Mesendoderm (in vitro differentiated cells): ENCODE data around the gene IFNGR1.
"Not testable (repeated sequence)": the region's sequence is repeated elsewhere in the genome, so short reads cannot be mapped to it uniquely, and the experiment has no call there.

ENCODE experiments used
- DNase-seq: peaks from one replicate; pipeline ENCODE4 v3.0.0; 2013
- H2AK5ac ChIP-seq: 2 replicates; pipeline ENCODE4 v1.6.1; 2013; ENCODE audit warnings: low read length, inconsistent platforms
- H2BK120ac ChIP-seq: 2 replicates; pipeline ENCODE4 v1.6.1; 2013; ENCODE audit warnings: low read depth, mild to moderate bottlenecking, low read length, moderate library complexity, mixed read lengths
- H2BK15ac ChIP-seq: replicated peaks from 2 replicates; pipeline ENCODE4 v1.6.1; 2013; ENCODE audit warnings: low read depth, mild to moderate bottlenecking, moderate library complexity
- H2BK5ac ChIP-seq: 2 replicates; pipeline ENCODE4 v1.6.1; 2013; ENCODE audit warnings: low read length, inconsistent platforms
- H3K18ac ChIP-seq: 2 replicates; pipeline ENCODE4 v1.6.1; 2013; ENCODE audit warnings: mild to moderate bottlenecking, low read length, mixed read lengths
- H3K23ac ChIP-seq: one replicate; pipeline ENCODE4 v1.6.1; 2013; ENCODE audit warnings: low read length
- H3K27ac ChIP-seq: 2 replicates; pipeline ENCODE4 v1.5.1; 2013; ENCODE audit warnings: low read depth, mild to moderate bottlenecking, inconsistent platforms, low read length, moderate library complexity
- H3K27me3 ChIP-seq: 2 replicates; pipeline ENCODE4 v1.6.1; 2013; ENCODE audit warnings: low read length, control low read depth, mild to moderate bottlenecking, inconsistent platforms; ENCODE audit not compliant: insufficient read depth, poor library complexity
- H3K36me3 ChIP-seq: 2 replicates; pipeline ENCODE4 v1.6.1; 2013; ENCODE audit warnings: low read length, inconsistent platforms; ENCODE audit not compliant: control insufficient read depth, insufficient read depth
- H3K4ac ChIP-seq: one replicate; pipeline ENCODE4 v1.6.1; 2013; ENCODE audit warnings: low read depth, mild to moderate bottlenecking, low read length, moderate library complexity
- H3K4me1 ChIP-seq: 2 replicates; pipeline ENCODE4 v1.6.1; 2013; ENCODE audit warnings: low read depth, low read length, inconsistent platforms; ENCODE audit not compliant: control insufficient read depth
- H3K4me2 ChIP-seq: 2 replicates; pipeline ENCODE4 v1.6.1; 2013; ENCODE audit warnings: low read length
- H3K4me3 ChIP-seq: 2 replicates; pipeline ENCODE4 v1.5.1; 2013; ENCODE audit warnings: mild to moderate bottlenecking, low read length
- H3K56ac ChIP-seq: one replicate; pipeline ENCODE4 v1.6.1; 2013; ENCODE audit warnings: low read length
- H3K79me1 ChIP-seq: 2 replicates; pipeline ENCODE4 v1.6.1; 2013; ENCODE audit warnings: low read length, inconsistent platforms
- H3K79me2 ChIP-seq: 2 replicates; pipeline ENCODE4 v1.6.1; 2013; ENCODE audit warnings: mild to moderate bottlenecking, low read length; ENCODE audit not compliant: control insufficient read depth, insufficient read depth
- H3K9ac ChIP-seq: 2 replicates; pipeline ENCODE4 v1.6.1; 2013; ENCODE audit warnings: low read length, inconsistent platforms
- H4K5ac ChIP-seq: one replicate; pipeline ENCODE4 v1.6.1; 2013; ENCODE audit warnings: low read length
- H4K8ac ChIP-seq: one replicate; pipeline ENCODE4 v1.6.1; 2013; ENCODE audit warnings: low read depth, mild to moderate bottlenecking, control low read depth, low read length, moderate library complexity
- WGBS: extraction: QIAGEN DNeasy Blood & Tissue Kit; methylation state at CpG from one replicate; pipeline ENCODE4 v1.1.7; 2013; ENCODE audit warnings: low lambda C conversion rate, missing lambda C conversion rate; ENCODE audit not compliant: insufficient coverage; ENCODE audit errors: extremely low coverage; 5-methylcytosine and 5-hydroxymethylcytosine counted together

The IFNGR1 gene

GRCh38 chr6:137208279-137208678 lies 10.9 kb downstream of the IFNGR1 start:
- Histone ChIP-seq H3K4me3 (no peak overlapping the region), H4K5ac (no peak overlapping the region), H2BK15ac (no peak overlapping the region), H2BK120ac (no peak overlapping the region), H3K23ac (no peak overlapping the region), H3K9ac (no peak overlapping the region), H3K4ac (no peak overlapping the region), H3K4me2 (no peak overlapping the region), H2BK5ac (no peak overlapping the region), H3K79me1 (peaks cover 4% of the 10 kb centered on the region), H3K36me3 (no peaks in the 10 kb centered on the region), H3K56ac (no peak overlapping the region), H3K79me2 (peaks cover 12% of the 10 kb centered on the region), H4K8ac (no peak overlapping the region), H3K4me1 (no peaks in the 10 kb centered on the region), H3K27me3 (no peaks in the 10 kb centered on the region), H3K18ac (no peak overlapping the region), H3K27ac (no peak overlapping the region), H2AK5ac (no peak overlapping the region)
- no CpG with 5 or more reads among the region's 7 CpGs for WGBS
- no peak for DNase-seq

- not testable (repeated sequence) for H2BK15ac ChIP-seq, H3K4me3 ChIP-seq
- WGBS, result no CpG with 5 or more reads among the region's 3 CpGs
These were observed 11.7 kb downstream of the IFNGR1 start for GRCh38 chr6:137207457-137207856.

GRCh38 chr6:137206577-137206976 lies 12.6 kb downstream of the IFNGR1 start:
- H3K36me3 ChIP-seq, result no peaks in the 10 kb centered on the region
- H3K79me2 ChIP-seq, result peaks cover 5% of the 10 kb centered on the region
- DNase-seq, result no peak
- H3K18ac ChIP-seq, result no peak overlapping the region
- no peak overlapping the region for H3K23ac ChIP-seq
- H2BK15ac ChIP-seq, result no peak overlapping the region
- H3K4me2 ChIP-seq, result no peak overlapping the region
- H3K9ac ChIP-seq, result no peak overlapping the region
- H2BK120ac ChIP-seq, result no peak overlapping the region
- H3K4me1 ChIP-seq, result no peaks in the 10 kb centered on the region
- H3K56ac ChIP-seq, result no peak overlapping the region
- no CpG with 5 or more reads among the region's 1 CpG for WGBS
- H4K8ac ChIP-seq, result no peak overlapping the region
- H3K27ac ChIP-seq, result no peak overlapping the region
- no peaks in the 10 kb centered on the region for H3K27me3 ChIP-seq
- H3K4ac ChIP-seq, result no peak overlapping the region
- no peak overlapping the region for H2BK5ac ChIP-seq
- H3K79me1 ChIP-seq, result peaks cover 1% of the 10 kb centered on the region
- H2AK5ac ChIP-seq, result no peak overlapping the region
- H3K4me3 ChIP-seq, result no peak overlapping the region
- no peak overlapping the region for H4K5ac ChIP-seq

More at GRCh38 chr6:137207457-137207856, 11.7 kb downstream of the IFNGR1 start:
- H3K4me1 ChIP-seq, H2AK5ac ChIP-seq, H4K5ac ChIP-seq, DNase-seq, H3K56ac ChIP-seq, H3K4me2 ChIP-seq, H2BK120ac ChIP-seq, H3K79me1 ChIP-seq, H3K27me3 ChIP-seq, H3K18ac ChIP-seq, H4K8ac ChIP-seq, H2BK5ac ChIP-seq, H3K23ac ChIP-seq, H3K4ac ChIP-seq, H3K36me3 ChIP-seq, H3K9ac ChIP-seq, H3K27ac ChIP-seq: not testable (repeated sequence)
- H3K79me2 ChIP-seq, result peaks cover 11% of the 10 kb centered on the region

GRCh38 chr6:137203256-137203655 lies 15.9 kb downstream of the IFNGR1 start:
- H3K9ac ChIP-seq, result no peak overlapping the region
- no peak overlapping the region for H3K4ac ChIP-seq
- no peak overlapping the region for H3K27ac ChIP-seq
- H3K4me3 ChIP-seq, result no peak overlapping the region
- H2AK5ac ChIP-seq, result no peak overlapping the region
- H4K8ac ChIP-seq, result no peak overlapping the region
- DNase-seq, result no peak
- H3K79me2 ChIP-seq, result no peaks in the 10 kb centered on the region
- H3K4me2 ChIP-seq, result no peak overlapping the region
- H3K23ac ChIP-seq, result no peak overlapping the region
- no peak overlapping the region for H3K56ac ChIP-seq
- no peaks in the 10 kb centered on the region for H3K79me1 ChIP-seq
- no peak overlapping the region for H3K18ac ChIP-seq
- H3K4me1 ChIP-seq, result no peaks in the 10 kb centered on the region
- H2BK5ac ChIP-seq, result no peak overlapping the region
- no peaks in the 10 kb centered on the region for H3K36me3 ChIP-seq
- WGBS, result no CpG with 5 or more reads among the region's 2 CpGs
- no peaks in the 10 kb centered on the region for H3K27me3 ChIP-seq
- H4K5ac ChIP-seq, result no peak overlapping the region
- no peak overlapping the region for H2BK15ac ChIP-seq
- no peak overlapping the region for H2BK120ac ChIP-seq

- no peaks in the 10 kb centered on the region for H3K36me3 ChIP-seq
- no peak overlapping the region for H3K4me3 ChIP-seq
- H3K79me1 ChIP-seq, result no peaks in the 10 kb centered on the region
- no peak overlapping the region for H4K5ac ChIP-seq
- no peak overlapping the region for H4K8ac ChIP-seq
- no peak overlapping the region for H3K9ac ChIP-seq
- no peak overlapping the region for H3K18ac ChIP-seq
- no peak overlapping the region for H2BK15ac ChIP-seq
- no peak overlapping the region for H3K56ac ChIP-seq
- no peaks in the 10 kb centered on the region for H3K4me1 ChIP-seq
- no CpG with 5 or more reads among the region's 6 CpGs for WGBS
- no peak overlapping the region for H3K27ac ChIP-seq
- no peak overlapping the region for H3K4me2 ChIP-seq
- no peak overlapping the region for H2AK5ac ChIP-seq
- no peak overlapping the region for H3K23ac ChIP-seq
- H3K4ac ChIP-seq, result no peak overlapping the region
- H3K27me3 ChIP-seq, result no peaks in the 10 kb centered on the region
- DNase-seq, result no peak
- no peak overlapping the region for H2BK5ac ChIP-seq
- no peak overlapping the region for H2BK120ac ChIP-seq
- H3K79me2 ChIP-seq, result no peaks in the 10 kb centered on the region
These were observed 17.1 kb downstream of the IFNGR1 start for GRCh38 chr6:137202078-137202477.

GRCh38 chr6:137201006-137201405 lies 18.2 kb downstream of the IFNGR1 start:
- H3K79me1 ChIP-seq, result no peaks in the 10 kb centered on the region
- H3K4ac ChIP-seq, result no peak overlapping the region
- no peak overlapping the region for H3K4me3 ChIP-seq
- H4K8ac ChIP-seq, result no peak overlapping the region
- H3K27ac ChIP-seq, result no peak overlapping the region
- no peaks in the 10 kb centered on the region for H3K79me2 ChIP-seq
- no peak overlapping the region for H3K4me2 ChIP-seq
- H3K23ac ChIP-seq, result no peak overlapping the region
- H3K4me1 ChIP-seq, result no peaks in the 10 kb centered on the region
- H4K5ac ChIP-seq, result no peak overlapping the region
- no peak overlapping the region for H2BK5ac ChIP-seq
- no peaks in the 10 kb centered on the region for H3K36me3 ChIP-seq
- no peak for DNase-seq
- no peak overlapping the region for H2BK15ac ChIP-seq
- WGBS, result no CpG with 5 or more reads among the region's 1 CpG
- no peak overlapping the region for H3K9ac ChIP-seq
- no peak overlapping the region for H3K18ac ChIP-seq
- H2AK5ac ChIP-seq, result no peak overlapping the region
- no peaks in the 10 kb centered on the region for H3K27me3 ChIP-seq
- no peak overlapping the region for H2BK120ac ChIP-seq
- H3K56ac ChIP-seq, result no peak overlapping the region
